NAMALWA (cell line): ENCODE data around the gene ACMSD.

Experiments used
- DNase-seq: peaks from one replicate; pipeline ENCODE4 v3.0.0-alpha.2; 2015; ENCODE audit warnings: low spot score

ACMSD gene

DNA sequence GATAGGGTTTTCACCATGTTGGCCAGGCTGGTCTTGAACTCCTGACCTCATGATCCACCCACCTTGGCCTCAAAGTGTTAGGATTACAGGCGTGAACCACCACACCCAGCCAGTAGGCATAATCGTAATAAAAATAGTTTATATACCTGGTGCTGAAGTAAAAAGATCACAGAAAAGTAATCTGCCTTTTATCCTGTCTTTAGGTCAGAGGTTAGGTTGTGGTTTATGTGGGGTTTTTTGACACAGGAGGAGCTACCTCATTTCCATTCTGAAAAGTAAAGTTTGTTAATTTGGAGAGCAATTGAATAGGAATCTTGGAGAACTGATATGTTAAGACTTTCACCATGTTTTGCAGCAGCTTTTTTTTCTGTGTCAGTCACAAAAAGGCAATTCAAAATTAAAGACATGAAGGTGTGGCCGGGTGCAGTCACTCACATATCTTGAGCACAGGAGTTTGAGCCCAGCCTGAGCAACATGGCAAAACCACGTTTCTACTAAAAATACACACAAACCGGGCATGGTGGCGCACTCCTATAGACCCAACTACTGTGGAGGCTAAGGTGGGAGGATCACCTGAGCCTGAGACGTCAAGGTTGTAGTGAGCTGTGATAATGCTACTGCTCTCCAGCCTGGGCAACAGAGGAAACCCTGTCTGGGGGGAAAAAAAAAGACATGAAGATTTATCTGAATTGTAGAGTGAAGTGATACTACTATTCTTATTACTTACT, 111.7 kb downstream of the ACMSD start:
- DNase-seq: no peak

DNA sequence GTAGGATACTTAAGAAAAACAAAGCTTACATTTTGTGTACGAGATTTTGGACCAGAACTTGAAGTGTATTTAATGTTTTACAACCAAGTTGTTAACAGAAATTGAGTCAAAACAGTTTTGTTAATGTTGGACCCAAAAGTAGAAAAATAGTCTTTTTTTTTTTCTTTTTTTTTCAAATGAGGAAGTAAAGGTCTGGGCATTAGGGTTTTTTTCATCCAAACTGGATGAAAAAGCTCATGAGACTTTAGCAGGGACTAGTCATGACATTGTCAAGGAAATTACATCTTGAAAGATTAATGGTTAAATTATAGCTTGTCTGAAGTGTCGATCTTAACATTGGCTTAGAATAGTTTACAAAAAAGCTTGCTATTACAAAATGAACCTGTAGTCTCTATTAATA, 112.5 kb downstream of the ACMSD start:
- DNase-seq: no peak
